Adipocyte (in vitro differentiated cells): ENCODE measurements around the gene NOMO2.
A peak's percentile ranks its signal among the peaks of the same experiment; 100 is the strongest.
"Not testable (repeated sequence)": the region's sequence is repeated elsewhere in the genome, so short reads cannot be mapped to it uniquely, and the experiment has no call there.

Source experiments
- DNase-seq: peaks from one replicate; pipeline ENCODE4 v3.0.0-alpha.2; 2015; ENCODE audit warnings: low read depth
- H3K27me3 ChIP-seq: replicated peaks from 2 replicates; pipeline ENCODE4 v1.7.0; 2013; ENCODE audit warnings: mild to moderate bottlenecking, low read length, moderate library complexity; ENCODE audit not compliant: control insufficient read depth, insufficient read depth
- H3K36me3 ChIP-seq: 2 replicates; pipeline ENCODE4 v1.7.0; 2013; ENCODE audit warnings: low read length, mild to moderate bottlenecking, moderate library complexity; ENCODE audit not compliant: control insufficient read depth, insufficient read depth, severe bottlenecking
- H3K4me1 ChIP-seq: 2 replicates; pipeline ENCODE4 v1.7.0; 2013; ENCODE audit warnings: mild to moderate bottlenecking, low read length, moderate library complexity; ENCODE audit not compliant: control insufficient read depth, insufficient read depth
- H3K4me3 ChIP-seq: 2 replicates; pipeline ENCODE4 v1.7.0; 2013; ENCODE audit warnings: mild to moderate bottlenecking, low read length, moderate library complexity
- H3K9ac ChIP-seq: 2 replicates; pipeline ENCODE4 v1.7.0; 2013; ENCODE audit warnings: mild to moderate bottlenecking, low read length, moderate library complexity
- H3K9me3 ChIP-seq: 2 replicates; pipeline ENCODE4 v1.7.0; 2013; ENCODE audit warnings: mild to moderate bottlenecking, low read length, moderate library complexity; ENCODE audit not compliant: control insufficient read depth

Gene NOMO2

GRCh38 chr16:18573887-18574286 is 12.0 kb upstream of the NOMO2 start:
- not testable (repeated sequence) for H3K9me3 ChIP-seq, H3K4me3 ChIP-seq, H3K4me1 ChIP-seq, DNase-seq, H3K9ac ChIP-seq, H3K36me3 ChIP-seq, H3K27me3 ChIP-seq

- DNase-seq, H3K36me3 ChIP-seq, H3K27me3 ChIP-seq, H3K4me3 ChIP-seq, H3K9ac ChIP-seq, H3K9me3 ChIP-seq, H3K4me1 ChIP-seq: not testable (repeated sequence)
Measured at GRCh38 chr16:18572973-18573372, 11.1 kb upstream of the NOMO2 start.

- not testable (repeated sequence) for H3K9me3 ChIP-seq, H3K27me3 ChIP-seq, DNase-seq, H3K36me3 ChIP-seq, H3K4me1 ChIP-seq, H3K9ac ChIP-seq, H3K4me3 ChIP-seq
Measured at GRCh38 chr16:18571307-18571850, 9.5 kb upstream of the NOMO2 start.

GRCh38 chr16:18570529-18571306 is 8.8 kb upstream of the NOMO2 start:
- not testable (repeated sequence) for H3K9ac ChIP-seq, H3K27me3 ChIP-seq, H3K4me1 ChIP-seq, H3K9me3 ChIP-seq, H3K36me3 ChIP-seq, H3K4me3 ChIP-seq
- peak; percentile 13 for DNase-seq

GRCh38 chr16:18560416-18561220 is 1.3 kb downstream of the NOMO2 start:
- not testable (repeated sequence) for H3K9me3 ChIP-seq, H3K36me3 ChIP-seq, DNase-seq, H3K4me1 ChIP-seq, H3K27me3 ChIP-seq
- peak overlapping the region; percentile 71 for H3K4me3 ChIP-seq
- H3K9ac ChIP-seq, result peak overlapping the region; percentile 29

- not testable (repeated sequence) for H3K27me3 ChIP-seq, H3K4me1 ChIP-seq, DNase-seq, H3K36me3 ChIP-seq, H3K9me3 ChIP-seq, H3K4me3 ChIP-seq, H3K9ac ChIP-seq
Measured at GRCh38 chr16:18553671-18554070, 8.2 kb downstream of the NOMO2 start.

- not testable (repeated sequence) for DNase-seq, H3K9ac ChIP-seq, H3K27me3 ChIP-seq, H3K36me3 ChIP-seq, H3K4me3 ChIP-seq, H3K4me1 ChIP-seq, H3K9me3 ChIP-seq
Measured at GRCh38 chr16:18547382-18547781, 14.5 kb downstream of the NOMO2 start.

GRCh38 chr16:18546853-18547252 is 15.0 kb downstream of the NOMO2 start:
- H3K9me3 ChIP-seq, H3K4me3 ChIP-seq, H3K4me1 ChIP-seq, H3K27me3 ChIP-seq, H3K9ac ChIP-seq, DNase-seq, H3K36me3 ChIP-seq: not testable (repeated sequence)

GRCh38 chr16:18544232-18545081 is 17.4 kb downstream of the NOMO2 start:
- not testable (repeated sequence) for H3K9ac ChIP-seq, H3K36me3 ChIP-seq, H3K4me3 ChIP-seq, H3K4me1 ChIP-seq, DNase-seq, H3K9me3 ChIP-seq, H3K27me3 ChIP-seq

GRCh38 chr16:18541912-18542311 is 20.0 kb downstream of the NOMO2 start:
- not testable (repeated sequence) for H3K27me3 ChIP-seq

GRCh38 chr16:18537004-18537403 is 24.9 kb downstream of the NOMO2 start:
- not testable (repeated sequence) for H3K9ac ChIP-seq, H3K36me3 ChIP-seq, H3K27me3 ChIP-seq, DNase-seq, H3K4me3 ChIP-seq, H3K4me1 ChIP-seq, H3K9me3 ChIP-seq

More at GRCh38 chr16:18541912-18542311, 20.0 kb downstream of the NOMO2 start:
- not testable (repeated sequence) for H3K9ac ChIP-seq, H3K4me3 ChIP-seq, H3K4me1 ChIP-seq, DNase-seq, H3K36me3 ChIP-seq, H3K9me3 ChIP-seq
